A549 (cell line): Measurements from ENCODE around the gene MMP25. TPM values are rescaled to one million over a fixed set of nuclear protein-coding genes. Genes with fewer than 3 reads are reported as not detected.
"Not testable (repeated sequence)": the region's sequence is repeated elsewhere in the genome, so short reads cannot be mapped to it uniquely, and the experiment has no call there.

ENCODE experiments used
- ATAC-seq, 2 experiments: fragments of 200-7000 bp in 1 of 2; fragments of >200 bp in 1 of 2; cut with Nextera tagmentation in 1 of 2; cut with Tn5 transposase in 1 of 2; 3 replicates each; pipeline versions ENCODE4 v1.8.0 to v1.9.1; 2018 to 2020; ENCODE audit warnings: mild to moderate bottlenecking in 1 of 2, moderate library complexity in 1 of 2
- CTCF ChIA-PET: fragments of 300-600 bp; sonication (Branson Sonifier 250); formaldehyde crosslinking; extraction: SDS; loops from one replicate; lab custom pipeline; 2021; ENCODE audit warnings: antibody characterized with exemption, inconsistent platforms; lab: Yijun Ruan, JAX
- POLR2A ChIA-PET: fragments of 350-600 bp; formaldehyde crosslinking; extraction: SDS; loops from one replicate; lab custom pipeline; 2021; ENCODE audit warnings: antibody characterized with exemption, inconsistent platforms; lab: Yijun Ruan, JAX
- DNase-seq, 2 experiments: peaks; one replicate each; pipeline versions ENCODE4 v3.0.0 to v3.0.0-alpha.2; 2011 to 2016; ENCODE audit warnings: low read depth in 1 of 2, low spot score in 1 of 2
- FAIRE-seq: peaks from 2 replicates; lab custom pipeline; 2011; peaks lifted over from hg19 to GRCh38; lab: Jason Lieb, UNC
- H3K27ac ChIP-seq, 2 experiments: fragments of >200 bp; sonication (Bioruptor Twin); formaldehyde crosslinking; 3 replicates each; pipeline ENCODE4 v1.5.1; 2016 to 2017
- H3K4me1 ChIP-seq: fragments of >200 bp; sonication (Bioruptor Twin); formaldehyde crosslinking; 3 replicates; pipeline ENCODE4 v1.6.1; 2016
- H3K4me2 ChIP-seq: fragments of >200 bp; sonication (Bioruptor Twin); formaldehyde crosslinking; 3 replicates; pipeline ENCODE4 v1.6.1; 2016
- H3K4me3 ChIP-seq: fragments of >200 bp; sonication (Bioruptor Twin); formaldehyde crosslinking; 3 replicates; pipeline ENCODE4 v1.5.1; 2016
- H3K9me3 ChIP-seq: fragments of >200 bp; sonication (Bioruptor Twin); formaldehyde crosslinking; 3 replicates; pipeline ENCODE4 v1.6.1; 2016
- ATOH8 ChIP-seq: fragments of 250-450 bp; sonication (Bioruptor Pico); IDR thresholded peaks from 2 replicates; pipeline ENCODE4 v1.5.0; 2020; ENCODE audit warnings: low read depth, mild to moderate bottlenecking, moderate library complexity
- CBX2 ChIP-seq: fragments of 200-600 bp; sonication (generic); IDR thresholded peaks from 2 replicates; pipeline ENCODE4 v1.6.1; 2016; ENCODE audit warnings: low read depth, mild to moderate bottlenecking, borderline replicate concordance
- CEBPB ChIP-seq, 2 experiments: fragments of >200 bp in 1 of 2; sonication (Bioruptor Twin) in 1 of 2; formaldehyde crosslinking in 1 of 2; IDR thresholded peaks; 2 replicates each; pipeline ENCODE4 v1.6.1; 2012 to 2016
- CTCF ChIP-seq: fragments of >200 bp; sonication (Bioruptor Twin); formaldehyde crosslinking; IDR thresholded peaks from 3 replicates; pipeline ENCODE4 v1.5.1; 2016
- E2F6 ChIP-seq: IDR thresholded peaks from 2 replicates; pipeline ENCODE4 v1.6.1; 2012; ENCODE audit warnings: low read depth, borderline replicate concordance
- ELK1 ChIP-seq: fragments of 150-350 bp; IDR thresholded peaks from 2 replicates; pipeline ENCODE4 v1.6.1; 2014; ENCODE audit warnings: low read depth, mild to moderate bottlenecking, low read length
- ESRRA ChIP-seq: fragments of 150-350 bp; IDR thresholded peaks from 2 replicates; pipeline ENCODE4 v1.6.1; 2014; ENCODE audit warnings: mild to moderate bottlenecking, low read length, borderline replicate concordance
- HEYL ChIP-seq: fragments of 250-450 bp; sonication (Bioruptor Pico); IDR thresholded peaks from 2 replicates; pipeline ENCODE4 v1.8.0; 2021; ENCODE audit warnings: mild to moderate bottlenecking, moderate library complexity
- HOXA7 ChIP-seq: fragments of 250-450 bp; sonication (Bioruptor Pico); IDR thresholded peaks from 2 replicates; pipeline ENCODE4 v1.5.0; 2020; ENCODE audit warnings: mild to moderate bottlenecking, moderate library complexity
- HOXB5 ChIP-seq: fragments of 250-450 bp; sonication (Bioruptor Pico); IDR thresholded peaks from 2 replicates; pipeline ENCODE4 v1.5.0; 2020; ENCODE audit warnings: mild to moderate bottlenecking, moderate library complexity
- JUNB ChIP-seq: fragments of >200 bp; sonication (Bioruptor Twin); formaldehyde crosslinking; IDR thresholded peaks from 2 replicates; pipeline ENCODE4 v1.6.1; 2016
- KDM1A ChIP-seq: fragments of 200-600 bp; sonication (generic); IDR thresholded peaks from 2 replicates; pipeline ENCODE4 v1.6.1; 2016; ENCODE audit warnings: low read depth, mild to moderate bottlenecking
- MAZ ChIP-seq: fragments of 150-350 bp; IDR thresholded peaks from 2 replicates; pipeline ENCODE4 v1.6.1; 2014; ENCODE audit warnings: antibody characterized with exemption, low read depth, low read length, borderline replicate concordance
- RCOR1 ChIP-seq: fragments of 150-350 bp; IDR thresholded peaks from 2 replicates; pipeline ENCODE4 v1.6.1; 2014; ENCODE audit warnings: antibody characterized with exemption, low read length, low read depth
- REST ChIP-seq: fragments of 200-600 bp; sonication (generic); IDR thresholded peaks from 2 replicates; pipeline ENCODE4 v1.6.1; 2016; ENCODE audit warnings: antibody characterized with exemption, mild to moderate bottlenecking, moderate library complexity
- RNF2 ChIP-seq: fragments of 200-600 bp; sonication (generic); IDR thresholded peaks from 2 replicates; pipeline ENCODE4 v1.6.1; 2016; ENCODE audit warnings: low read depth, mild to moderate bottlenecking, antibody characterized with exemption, moderate library complexity, borderline replicate concordance
- SREBF2 ChIP-seq: fragments of 450-650 bp; IDR thresholded peaks from 2 replicates; pipeline ENCODE4 v1.6.1; 2014; ENCODE audit warnings: mild to moderate bottlenecking, moderate library complexity
- ZNF302 ChIP-seq: fragments of 250-450 bp; sonication (Bioruptor Pico); IDR thresholded peaks from 2 replicates; pipeline ENCODE4 v1.9.0; 2021; ENCODE audit warnings: inconsistent platforms, mild to moderate bottlenecking, moderate library complexity
- WGBS: methylation state at CpG from one replicate; pipeline ENCODE4 v1.1.6; 2017; ENCODE audit errors: missing lambda C conversion rate; 5-methylcytosine and 5-hydroxymethylcytosine counted together
- polyA plus RNA-seq, 4 experiments: library from polyadenylated mRNA; depleted of rRNA in 3 of 4; stranded (reverse); fragments of >200 nt; fragmentation: RNase III in 1 of 4; extraction: RNeasy Plus Mini Kit Qiagen cat#74134 plus additional on column Dnase treatment in 1 of 4; gene quantifications; 2 replicates in 3 of 4; 3 replicates in 1 of 4; pipeline ENCODE4 v1.2.3, GENCODE V29; 2011 to 2017

Gene MMP25
- polyA plus RNA-seq, 2 of the 4 experiments (the other 2 are of a cell fraction) = 0.04 to 0.31 TPM

- TF ChIP-seq RNF2 (no peak), SREBF2 (no peak)
These were observed 20.0 kb downstream of the MMP25 start (continued) for GRCh38 chr16:3066440-3066748.

- no peak for ATAC-seq
- no peak for FAIRE-seq
- ChIA-PET POLR2A (no interaction called here), CTCF (interaction anchor here (1.2 kb wide), 1 partner anchor 34 kb away, joined by 5 read pairs; no protein-coding TSS in a partner anchor)
- 75% methylated on average over 4 of the region's 4 CpGs for WGBS
- Histone ChIP-seq H3K27ac (no peak overlapping the region), H3K4me1 (peaks cover 17% of the 10 kb centered on the region), H3K9me3 (no peaks in the 10 kb centered on the region), H3K4me2 (no peak overlapping the region), H3K4me3 (no peak overlapping the region)
- DNase-seq = no peak
- TF ChIP-seq E2F6 (no peak), HEYL (CRISPR knock-in tag) (no peak), ELK1 (no peak), CBX2 (no peak), ZNF302 (CRISPR knock-in tag) (no peak), KDM1A (no peak), HOXA7 (CRISPR knock-in tag) (no peak), JUNB (no peak), CTCF (no peak), ESRRA (no peak), RCOR1 (no peak), ATOH8 (CRISPR knock-in tag) (no peak), MAZ (no peak), CEBPB (IDR thresholded peaks at IDR 0.05) (no peak), REST (no peak), HOXB5 (CRISPR knock-in tag) (no peak)
These were observed 22.1 kb downstream of the MMP25 start for GRCh38 chr16:3068487-3068886.

- peaks cover 17% of the 10 kb centered on the region for H3K4me1 ChIP-seq
- FAIRE-seq, H3K27ac ChIP-seq, ATAC-seq, H3K9me3 ChIP-seq, DNase-seq, POLR2A ChIA-PET, H3K4me3 ChIP-seq, H3K4me2 ChIP-seq: not testable (repeated sequence)
- 74% methylated on average over 7 of the region's 11 CpGs for WGBS
- CTCF ChIA-PET = interaction anchor here (1.1 to 1.9 kb wide), 2 partner anchors 19 to 22 kb away, joined by 3 to 4 read pairs; no protein-coding TSS in a partner anchor
These were observed 22.8 kb downstream of the MMP25 start for GRCh38 chr16:3069146-3069545.
